Dermis lymphatic vessel endothelial cell (primary cell): ENCODE results near the gene NDFIP2. TPM values are rescaled to one million over a fixed set of nuclear protein-coding genes. Genes with fewer than 3 reads are reported as not detected.

Source experiments
- total RNA-seq: library from RNA; depleted of rRNA; stranded (reverse); fragments of >200 nt; gene quantifications from 2 replicates; pipeline ENCODE4 v1.2.1, GENCODE V29; 2014

Gene NDFIP2, protein sequence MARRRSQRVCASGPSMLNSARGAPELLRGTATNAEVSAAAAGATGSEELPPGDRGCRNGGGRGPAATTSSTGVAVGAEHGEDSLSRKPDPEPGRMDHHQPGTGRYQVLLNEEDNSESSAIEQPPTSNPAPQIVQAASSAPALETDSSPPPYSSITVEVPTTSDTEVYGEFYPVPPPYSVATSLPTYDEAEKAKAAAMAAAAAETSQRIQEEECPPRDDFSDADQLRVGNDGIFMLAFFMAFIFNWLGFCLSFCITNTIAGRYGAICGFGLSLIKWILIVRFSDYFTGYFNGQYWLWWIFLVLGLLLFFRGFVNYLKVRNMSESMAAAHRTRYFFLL
- total RNA-seq, result 29.4 and 34.1 TPM in 2 replicates

GRCh38 chr13:79480954-79481684, at the start of gene NDFIP2:
TSS of gene NDFIP2 (plus strand) at chr13:79481155. CDS start at chr13:79481204, 49 bp downstream.

Other genes with a start within 250 kb of the NDFIP2 start
- 13.8 and 20.9 TPM in 2 replicates for gene RBM26, start 74.9 kb upstream of the NDFIP2 start, total RNA-seq